MM.1S (cell line): Measurements from ENCODE around the gene CARD11.

Experiments used
- EZH2phosphoT487 ChIP-seq: fragments of 300-600 bp; sonication (generic); IDR thresholded peaks from 2 replicates; pipeline ENCODE4 v1.6.1; 2018; ENCODE audit warnings: antibody characterized with exemption, low read length
- TF ChIP-seq, protein P1 (sequence below): fragments of 300-600 bp; sonication (generic); IDR thresholded peaks from 2 replicates; pipeline ENCODE4 v1.5.1; 2016; ENCODE audit warnings: antibody characterized with exemption, low read length, mixed read lengths

DNA sequence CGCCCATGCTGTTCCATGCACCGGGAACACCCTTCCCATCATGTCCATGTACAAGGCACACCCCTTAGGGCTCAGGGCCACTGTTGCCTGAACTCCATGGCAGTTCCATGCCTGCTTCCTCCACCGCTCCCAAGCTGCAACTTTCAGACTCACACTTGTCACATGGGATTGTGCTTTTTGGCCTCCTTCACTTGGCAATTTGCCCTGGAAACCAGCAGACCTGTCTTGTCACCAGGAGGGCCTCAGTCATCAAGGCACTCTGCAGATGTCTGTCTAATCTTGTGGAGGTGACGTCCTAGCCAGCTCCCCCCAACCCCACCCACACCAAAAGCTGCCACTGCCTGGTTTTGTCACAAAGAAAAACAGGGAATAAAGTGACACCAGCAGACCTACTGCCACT is 47.5 kb downstream of the CARD11 start:
- TF ChIP-seq, protein P1, sequence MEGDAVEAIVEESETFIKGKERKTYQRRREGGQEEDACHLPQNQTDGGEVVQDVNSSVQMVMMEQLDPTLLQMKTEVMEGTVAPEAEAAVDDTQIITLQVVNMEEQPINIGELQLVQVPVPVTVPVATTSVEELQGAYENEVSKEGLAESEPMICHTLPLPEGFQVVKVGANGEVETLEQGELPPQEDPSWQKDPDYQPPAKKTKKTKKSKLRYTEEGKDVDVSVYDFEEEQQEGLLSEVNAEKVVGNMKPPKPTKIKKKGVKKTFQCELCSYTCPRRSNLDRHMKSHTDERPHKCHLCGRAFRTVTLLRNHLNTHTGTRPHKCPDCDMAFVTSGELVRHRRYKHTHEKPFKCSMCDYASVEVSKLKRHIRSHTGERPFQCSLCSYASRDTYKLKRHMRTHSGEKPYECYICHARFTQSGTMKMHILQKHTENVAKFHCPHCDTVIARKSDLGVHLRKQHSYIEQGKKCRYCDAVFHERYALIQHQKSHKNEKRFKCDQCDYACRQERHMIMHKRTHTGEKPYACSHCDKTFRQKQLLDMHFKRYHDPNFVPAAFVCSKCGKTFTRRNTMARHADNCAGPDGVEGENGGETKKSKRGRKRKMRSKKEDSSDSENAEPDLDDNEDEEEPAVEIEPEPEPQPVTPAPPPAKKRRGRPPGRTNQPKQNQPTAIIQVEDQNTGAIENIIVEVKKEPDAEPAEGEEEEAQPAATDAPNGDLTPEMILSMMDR = no peak
- TF ChIP-seq EZH2phosphoT487 = no peak
